ENCODE measurements around the gene TCF20.

Gene TCF20

DNA sequence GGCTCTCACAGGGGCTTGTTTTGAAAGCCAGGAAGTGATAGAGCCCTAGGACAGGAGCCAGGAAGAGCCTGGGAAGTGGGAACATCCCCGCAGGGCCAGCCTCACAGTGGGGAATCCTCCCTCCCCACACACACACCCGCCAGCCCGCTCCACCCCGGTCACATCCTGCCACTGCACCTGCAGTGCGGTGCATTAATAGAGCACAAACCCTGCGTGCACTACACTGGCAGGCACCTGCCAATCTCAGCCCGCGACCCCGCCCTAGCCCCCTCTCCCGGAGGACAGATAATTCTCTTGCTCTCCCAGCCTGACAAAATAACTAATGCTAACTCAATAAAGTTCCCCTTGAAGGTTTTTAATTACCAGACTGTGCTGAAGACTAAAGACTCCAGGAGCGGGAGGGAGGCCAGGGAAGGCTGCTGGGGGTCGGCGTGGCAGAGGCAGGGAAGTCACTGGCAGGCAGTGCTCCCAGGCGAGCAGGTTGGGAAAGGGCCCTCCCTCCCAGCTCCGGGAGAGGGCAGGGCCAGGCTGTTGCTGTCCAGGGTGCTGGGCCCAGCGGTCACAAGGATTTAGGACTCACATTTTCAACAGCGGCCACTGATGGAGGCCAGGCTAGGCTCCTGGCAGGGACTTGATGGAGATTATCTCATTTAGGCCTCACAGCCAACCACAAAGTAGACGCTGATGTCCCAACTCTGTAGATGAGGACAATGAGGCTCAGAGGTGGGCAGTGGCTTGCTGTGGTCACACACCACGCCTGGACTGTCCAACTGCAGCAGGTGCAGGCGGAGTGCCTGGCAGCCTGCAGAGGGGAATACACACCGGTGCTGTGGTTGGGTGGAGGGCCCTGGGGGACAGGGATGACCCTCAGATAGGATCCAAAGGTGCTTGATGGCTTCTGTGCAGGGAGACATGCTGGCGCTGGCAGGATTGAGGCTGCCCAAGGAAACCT, 23.9 kb upstream of the TCF20 start:
- Histone ChIP-seq H3K4me3 (IDR thresholded peaks at IDR 0.05; ENCODE audit: insufficient read depth, low read depth, low read length) (no peak overlapping the region), H3K36me3 (ENCODE audit: insufficient read depth) (no peaks in the 10 kb centered on the region), H3K27me3 (ENCODE audit: insufficient read depth, low read depth) (no peaks in the 10 kb centered on the region), H3K27ac (no peak overlapping the region), H3K4me1 (ENCODE audit: low read depth, poor library complexity, severe bottlenecking) (peaks cover 5% of the 10 kb centered on the region), H3K9ac (no peak overlapping the region), H3K4me2 (no peak overlapping the region), H3K79me2 (ENCODE audit: insufficient read depth, low read depth) (no peaks in the 10 kb centered on the region), H2AFZ (ENCODE audit: low read depth) (no peak overlapping the region), H4K20me1 (ENCODE audit: insufficient read depth) (no peaks in the 10 kb centered on the region)
- TF ChIP-seq CTCF (conservative IDR thresholded peaks at IDR 0.05; ENCODE audit: low read depth, low read length): no peak

DNA sequence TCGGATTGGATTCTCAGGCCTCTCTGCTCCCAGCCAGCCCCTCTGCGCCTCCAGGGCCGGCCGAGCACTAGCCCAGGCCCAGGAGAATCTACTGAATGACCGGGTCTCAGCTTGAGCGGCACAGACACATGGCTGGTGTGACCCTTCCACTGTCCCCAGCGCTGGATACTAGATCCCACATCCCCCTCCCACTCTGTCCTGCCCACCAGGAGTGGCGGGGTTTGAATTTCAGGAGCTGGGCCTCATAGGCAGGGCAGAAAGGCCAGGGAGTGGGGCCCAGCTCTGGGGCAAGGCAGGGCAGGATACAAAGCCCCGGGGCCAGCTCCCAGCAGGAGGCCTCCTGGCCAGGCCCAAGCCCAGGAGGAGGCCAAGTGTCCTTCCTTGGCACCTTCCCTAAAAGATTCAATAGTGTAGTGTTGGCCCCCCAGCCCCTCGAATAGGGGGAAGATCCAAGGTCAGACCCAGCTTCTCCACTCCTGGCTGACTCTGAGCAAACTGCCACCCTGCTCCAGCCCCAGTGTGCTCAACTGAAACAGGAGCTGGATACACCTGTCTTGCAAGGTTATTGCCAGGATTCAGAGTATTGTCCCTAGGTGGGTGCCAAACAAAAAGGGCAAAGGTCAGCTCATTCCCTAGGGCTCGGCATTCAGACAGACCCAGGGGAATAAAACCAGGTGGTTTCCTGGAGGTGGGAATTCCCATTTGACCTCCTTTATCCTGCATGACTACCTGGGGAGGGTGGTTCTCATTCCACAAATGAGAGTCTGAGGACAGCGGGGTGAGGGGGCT, 22.5 kb upstream of the TCF20 start:
- Histone ChIP-seq H3K27ac (no peak overlapping the region), H4K20me1 (ENCODE audit: insufficient read depth) (no peaks in the 10 kb centered on the region), H3K4me1 (ENCODE audit: low read depth, poor library complexity, severe bottlenecking) (peaks cover 8% of the 10 kb centered on the region), H3K79me2 (ENCODE audit: insufficient read depth, low read depth) (no peaks in the 10 kb centered on the region), H3K9ac (no peak overlapping the region), H3K36me3 (ENCODE audit: insufficient read depth) (no peaks in the 10 kb centered on the region), H3K4me2 (no peak overlapping the region), H2AFZ (ENCODE audit: low read depth) (no peak overlapping the region), H3K4me3 (IDR thresholded peaks at IDR 0.05; ENCODE audit: insufficient read depth, low read depth, low read length) (no peak overlapping the region), H3K27me3 (ENCODE audit: insufficient read depth, low read depth) (no peaks in the 10 kb centered on the region)
- no peak for TF ChIP-seq CTCF (conservative IDR thresholded peaks at IDR 0.05; ENCODE audit: low read depth, low read length)

- Histone ChIP-seq H3K9ac (no peak overlapping the region), H3K36me3 (ENCODE audit: insufficient read depth) (no peaks in the 10 kb centered on the region), H3K27ac (no peak overlapping the region), H3K27me3 (ENCODE audit: insufficient read depth, low read depth) (no peaks in the 10 kb centered on the region), H3K79me2 (ENCODE audit: insufficient read depth, low read depth) (no peaks in the 10 kb centered on the region), H2AFZ (ENCODE audit: low read depth) (no peak overlapping the region), H3K4me1 (ENCODE audit: low read depth, poor library complexity, severe bottlenecking) (peaks cover 20% of the 10 kb centered on the region), H3K4me3 (IDR thresholded peaks at IDR 0.05; ENCODE audit: insufficient read depth, low read depth, low read length) (no peak overlapping the region), H3K4me2 (no peak overlapping the region), H4K20me1 (ENCODE audit: insufficient read depth) (no peaks in the 10 kb centered on the region)
- TF ChIP-seq CTCF (conservative IDR thresholded peaks at IDR 0.05; ENCODE audit: low read depth, low read length): no peak
Observed at GRCh38 chr22:42291287-42291686, 20.8 kb upstream of the TCF20 start.

GRCh38 chr22:42289671-42290541, 19.5 kb upstream of the TCF20 start:
- no peak overlapping the region for H3K4me3 ChIP-seq (IDR thresholded peaks at IDR 0.05; ENCODE audit: insufficient read depth, low read depth, low read length)
- H2AFZ ChIP-seq (ENCODE audit: low read depth): no peak overlapping the region
- H3K36me3 ChIP-seq (ENCODE audit: insufficient read depth): no peaks in the 10 kb centered on the region
- no peak overlapping the region for H3K27ac ChIP-seq
- H3K9ac ChIP-seq: no peak overlapping the region
- no peak overlapping the region for H3K4me2 ChIP-seq
- no peaks in the 10 kb centered on the region for H3K79me2 ChIP-seq (ENCODE audit: insufficient read depth, low read depth)
- no peaks in the 10 kb centered on the region for H4K20me1 ChIP-seq (ENCODE audit: insufficient read depth)
- H3K4me1 ChIP-seq (ENCODE audit: low read depth, poor library complexity, severe bottlenecking): peaks cover 27% of the 10 kb centered on the region
- H3K27me3 ChIP-seq (ENCODE audit: insufficient read depth, low read depth): no peaks in the 10 kb centered on the region
- TF ChIP-seq CTCF (conservative IDR thresholded peaks at IDR 0.05; ENCODE audit: low read depth, low read length): no peak

Data from KMS-11 (cell line).